Stimulated activated CD4-positive, alpha-beta T cell treated with anti-CD3 and anti-CD28 coated beads, Interleukin-1b, Interleukin-23, amount 100 ng/mL, for 1 hour (primary cell): ENCODE data around the gene CLDN9.

Source experiments
- DNase-seq, 2 donors: peaks; one replicate each; pipeline ENCODE4 v3.0.0-alpha.2; 2020; ENCODE audit warnings: low read depth in 2 of 2

The CLDN9 gene

GRCh38 chr16:3017794-3018506 lies 5.2 kb downstream of the CLDN9 start, which contains the start of gene CLDN6:
TSS of gene CLDN6 (minus strand) at chr16:3018183. CDS start at chr16:3016021, 2,162 bp downstream.
- DNase-seq: no peak

- DNase-seq: no peak
Observed at GRCh38 chr16:3019594-3020246, 7.0 kb downstream of the CLDN9 start.

GRCh38 chr16:3020247-3020603 lies 7.5 kb downstream of the CLDN9 start, which contains the start of gene TNFRSF12A:
TSS of gene TNFRSF12A (plus strand) at chr16:3020368. CDS start at chr16:3020398, 30 bp downstream.
- DNase-seq: no peak

- DNase-seq: peak in 1 of 2 donors; percentile 50
Observed at GRCh38 chr16:3020604-3021448, 8.1 kb downstream of the CLDN9 start.

- DNase-seq: peak; percentile 56 to 68
Observed at GRCh38 chr16:3021449-3022207, 8.9 kb downstream of the CLDN9 start.

GRCh38 chr16:3022208-3022683 lies 9.5 kb downstream of the CLDN9 start:
- peak; percentile 60 to 92 for DNase-seq

GRCh38 chr16:3022684-3023414 lies 10.1 kb downstream of the CLDN9 start:
- no peak for DNase-seq

- DNase-seq: no peak
Observed at GRCh38 chr16:3023415-3023668, 10.6 kb downstream of the CLDN9 start.

- peak; percentile 83 to 88 for DNase-seq
Observed at GRCh38 chr16:3023669-3024478, 11.2 kb downstream of the CLDN9 start, which contains the start of the genes HCFC1R1 and THOC6. TSS of gene HCFC1R1 (minus strand) at chr16:3023942. CDS start at chr16:3023941, 1 bp downstream. TSS of gene THOC6 (plus strand) at chr16:3024035. CDS start at chr16:3024327, 292 bp downstream.

GRCh38 chr16:3025032-3026002 lies 12.6 kb downstream of the CLDN9 start:
- no peak for DNase-seq

GRCh38 chr16:3026003-3026378 lies 13.3 kb downstream of the CLDN9 start:
- no peak for DNase-seq

GRCh38 chr16:3026609-3027488 lies 14.1 kb downstream of the CLDN9 start:
- no peak for DNase-seq

GRCh38 chr16:3027489-3027795 lies 14.7 kb downstream of the CLDN9 start:
- no peak for DNase-seq

- peak; percentile 77 to 83 for DNase-seq
Observed at GRCh38 chr16:3027983-3028715, 15.4 kb downstream of the CLDN9 start.

GRCh38 chr16:3028716-3029319 lies 16.1 kb downstream of the CLDN9 start:
- no peak for DNase-seq

GRCh38 chr16:3029491-3030221 lies 16.9 kb downstream of the CLDN9 start:
- DNase-seq: no peak
